Measurements from ENCODE around the gene BEST4.
"Not testable (repeated sequence)": the region's sequence is repeated elsewhere in the genome, so short reads cannot be mapped to it uniquely, and the experiment has no call there.

BEST4 gene

GRCh38 chr1:44776730-44777068 lies 11.3 kb downstream of the BEST4 start:
- DNase-seq: no peak

- DNase-seq: no peak
Observed at GRCh38 chr1:44775930-44776729, 11.8 kb downstream of the BEST4 start.

GRCh38 chr1:44775078-44775929 lies 12.7 kb downstream of the BEST4 start, which contains the start of gene RPS8:
TSS of gene RPS8 (plus strand) at chr1:44775540. CDS start at chr1:44775597, 57 bp downstream.
- DNase-seq: peak; percentile 93

- not testable (repeated sequence) for DNase-seq
Observed at GRCh38 chr1:44766421-44766820, 21.5 kb downstream of the BEST4 start.

- DNase-seq: no peak
Observed at GRCh38 chr1:44760876-44761275, 27.1 kb downstream of the BEST4 start.

- no peak for DNase-seq
Observed at GRCh38 chr1:44759077-44759476, 28.9 kb downstream of the BEST4 start.

GRCh38 chr1:44757420-44757819 lies 30.6 kb downstream of the BEST4 start:
- DNase-seq: no peak

- DNase-seq: no peak
Observed at GRCh38 chr1:44747878-44748277, 40.1 kb downstream of the BEST4 start.

- no peak for DNase-seq
Observed at GRCh38 chr1:44743211-44743610, 44.8 kb downstream of the BEST4 start.

- DNase-seq: no peak
Observed at GRCh38 chr1:44740179-44740617, 47.8 kb downstream of the BEST4 start.

- DNase-seq: peak; percentile 99
Observed at GRCh38 chr1:44739307-44740178, 48.4 kb downstream of the BEST4 start, which contains the start of gene KIF2C. TSS of gene KIF2C (plus strand) at chr1:44739837. CDS start at chr1:44739933, 96 bp downstream.

GRCh38 chr1:44738953-44739306 lies 49.0 kb downstream of the BEST4 start:
- DNase-seq: not testable (repeated sequence)

GRCh38 chr1:44735992-44736391 lies 52.0 kb downstream of the BEST4 start:
- no peak for DNase-seq

- no peak for DNase-seq
Observed at GRCh38 chr1:44733784-44734183, 54.2 kb downstream of the BEST4 start.

All from stimulated activated CD8-positive, alpha-beta memory T cell treated with anti-CD3 and anti-CD28 coated beads, Interleukin-4, amount 100 ng/mL, for 48 hours (primary cell).